B cell (primary cell): ENCODE results near the gene LRRC7. TPM values are rescaled to one million over a fixed set of nuclear protein-coding genes. Genes with fewer than 3 reads are reported as not detected.

Experiments used
- ATAC-seq: fragments of 200-7000 bp; cut with Tn5 transposase; one replicate; pipeline ENCODE4 v1.10.0; 2021; ENCODE audit warnings: low read depth, mild to moderate bottlenecking, moderate number of reproducible peaks, moderate library complexity
- CTCF ChIA-PET: fragments of 350-600 bp; sonication (Branson Sonifier 250); formaldehyde crosslinking; loops from one replicate; lab custom pipeline; 2021; ENCODE audit warnings: antibody characterized with exemption, inconsistent platforms; lab: Charles Lee
- POLR2A ChIA-PET: fragments of 350-600 bp; sonication (Branson Sonifier 250); formaldehyde crosslinking; loops from one replicate; lab custom pipeline; 2021; ENCODE audit warnings: antibody characterized with exemption; lab: Charles Lee
- DNase-seq: peaks from one replicate; pipeline ENCODE4 v3.0.0; 2013
- H2AFZ ChIP-seq: 2 replicates; pipeline ENCODE4 v1.6.1; 2012; ENCODE audit warnings: mild to moderate bottlenecking, low read depth, low read length; ENCODE audit not compliant: insufficient read depth, poor library complexity, severe bottlenecking
- H3K27ac ChIP-seq, 2 donors: 1 replicate in 1 of 2; 2 replicates in 1 of 2; pipeline ENCODE4 v1.5.1; 2012 to 2013; ENCODE audit warnings: low read length in 2 of 2, mild to moderate bottlenecking in 2 of 2, moderate library complexity in 1 of 2
- H3K27me3 ChIP-seq, 4 experiments: fragments of 200-600 bp in 1 of 4; sonication (generic) in 1 of 4; replicated peaks in 1 of 4; 1 replicate in 2 of 4; 2 replicates in 2 of 4; pipeline versions ENCODE4 v1.6.1 to v1.7.0; 2013 to 2016; ENCODE audit warnings: low read length in 3 of 4, mild to moderate bottlenecking in 2 of 4, mixed read lengths in 1 of 4, moderate library complexity in 1 of 4; ENCODE audit not compliant: insufficient read depth in 4 of 4, control insufficient read depth in 3 of 4; ENCODE audit errors: control extremely low read depth in 1 of 4
- H3K36me3 ChIP-seq, 2 experiments: replicated peaks in 1 of 2; 1 replicate in 1 of 2; 2 replicates in 1 of 2; pipeline versions ENCODE4 v1.6.1 to v1.7.1; 2013; ENCODE audit warnings: low read length in 1 of 2; ENCODE audit not compliant: insufficient read depth in 2 of 2, control insufficient read depth in 1 of 2; ENCODE audit errors: control extremely low read depth in 1 of 2, extremely low read depth in 1 of 2
- H3K4me1 ChIP-seq, 2 donors: fragments of 200-600 bp in 1 of 2; sonication (generic) in 1 of 2; 1 replicate in 1 of 2; 2 replicates in 1 of 2; pipeline versions ENCODE4 v1.5.1 to v1.6.1; 2013 to 2017; ENCODE audit warnings: low read length in 2 of 2; ENCODE audit not compliant: control insufficient read depth in 2 of 2, insufficient read depth in 2 of 2
- H3K4me2 ChIP-seq: replicated peaks from 2 replicates; pipeline ENCODE3; 2012; ENCODE audit warnings: mild to moderate bottlenecking, low read depth, low read length; ENCODE audit not compliant: poor library complexity, severe bottlenecking
- H3K4me3 ChIP-seq, 5 experiments: fragments of 200-600 bp in 1 of 5; sonication (generic) in 1 of 5; 1 replicate in 3 of 5; 2 replicates in 2 of 5; pipeline versions ENCODE4 v1.5.1 to v1.7.0; 2011 to 2016; ENCODE audit warnings: low read length in 4 of 5, mild to moderate bottlenecking in 4 of 5, low read depth in 2 of 5, control low read depth in 1 of 5, moderate library complexity in 1 of 5; ENCODE audit not compliant: insufficient read depth in 1 of 5; ENCODE audit errors: control extremely low read depth in 1 of 5, extremely low read depth in 1 of 5
- H3K79me2 ChIP-seq: fragments of 200-600 bp; sonication (generic); one replicate; pipeline ENCODE4 v1.6.0; 2016; ENCODE audit warnings: low read length; ENCODE audit not compliant: control insufficient read depth, insufficient read depth
- H3K9ac ChIP-seq: fragments of 200-600 bp; sonication (generic); 2 replicates; pipeline ENCODE4 v1.6.1; 2017; ENCODE audit warnings: mild to moderate bottlenecking, low read length, moderate library complexity
- H3K9me3 ChIP-seq, 3 donors: one replicate each; pipeline versions ENCODE4 v1.6.1 to v1.7.1; 2013; ENCODE audit warnings: low read length in 2 of 3; ENCODE audit not compliant: control insufficient read depth in 2 of 3, insufficient read depth in 1 of 3; ENCODE audit errors: control extremely low read depth in 1 of 3
- H4K20me1 ChIP-seq: 2 replicates; pipeline ENCODE4 v1.6.0; 2012; ENCODE audit warnings: mild to moderate bottlenecking, low read length; ENCODE audit not compliant: insufficient read depth, control insufficient read depth, poor library complexity, severe bottlenecking
- H3K27ac Mint-ChIP-seq: one replicate; pipeline ENCODE4 v1.8.0; 2021; ENCODE audit warnings: mixed read lengths
- H3K27me3 Mint-ChIP-seq: one replicate; pipeline ENCODE4 v1.8.0; 2021; ENCODE audit warnings: mixed read lengths
- H3K4me1 Mint-ChIP-seq: one replicate; pipeline ENCODE4 v1.8.0; 2021; ENCODE audit warnings: mixed read lengths
- H3K4me3 Mint-ChIP-seq: one replicate; pipeline ENCODE4 v1.8.0; 2021; ENCODE audit warnings: mixed read lengths
- H3K9me3 Mint-ChIP-seq: one replicate; pipeline ENCODE4 v1.8.0; 2022; ENCODE audit warnings: mixed read lengths; ENCODE audit not compliant: insufficient read depth
- CTCF ChIP-seq: fragments of 200-600 bp; IDR thresholded peaks from one replicate; pipeline ENCODE4 v1.8.0; 2022; ENCODE audit warnings: antibody characterized with exemption, mild to moderate bottlenecking
- EZH2 ChIP-seq: IDR thresholded peaks from 2 replicates; pipeline ENCODE4 v1.6.1; 2012; ENCODE audit warnings: borderline replicate concordance, low read depth, mild to moderate bottlenecking, moderate library complexity, low read length; ENCODE audit not compliant: insufficient read depth, poor library complexity, severe bottlenecking
- WGBS: methylation state at CpG from one replicate; pipeline ENCODE4 v1.1.5; 2013; ENCODE audit warnings: missing lambda C conversion rate; ENCODE audit not compliant: insufficient coverage; 5-methylcytosine and 5-hydroxymethylcytosine counted together
- intact Hi-C: fragments of 100-400 bp; cut with micrococcal nuclease; formaldehyde crosslinking; loops from one replicate; pipeline ENCODE4 v1.10.0; 2022
- polyA plus RNA-seq: library from polyadenylated mRNA; depleted of rRNA; stranded (reverse); fragments of >200 nt; gene quantifications from 2 replicates; pipeline ENCODE4 v1.2.3, GENCODE V29; 2012
- total RNA-seq, 2 donors: library from RNA; stranded (reverse); fragments of 120-200 nt in 1 of 2; gene quantifications; 1 replicate in 1 of 2; 2 replicates in 1 of 2; pipeline versions ENCODE4 v1.2.3 to v1.2.4, GENCODE V29; 2013 to 2022

The LRRC7 gene
- total and polyA plus RNA-seq, 2 donors (not counting 1 experiment from before 2014, with no cell fraction given), result not detected

GRCh38 chr1:69834336-69834735, 266.6 kb downstream of the LRRC7 start:
- Mint-ChIP-seq H3K9me3 (no peaks in the 10 kb centered on the region), H3K4me3 (no peak overlapping the region), H3K27ac (no peak overlapping the region), H3K4me1 (no peaks in the 10 kb centered on the region), H3K27me3 (no peaks in the 10 kb centered on the region)
- Histone ChIP-seq H3K27ac (no peak overlapping the region), H3K4me2 (no peak overlapping the region), H3K9me3 (peaks cover 0 to 4% (median 0%) of the 10 kb centered on the region in 3 donors), H3K4me1 (no peaks in the 10 kb centered on the region), H3K4me3 (no peak overlapping the region), H2AFZ (no peak overlapping the region), H4K20me1 (no peaks in the 10 kb centered on the region), H3K36me3 (no peaks in the 10 kb centered on the region), H3K9ac (no peak overlapping the region), H3K79me2 (no peaks in the 10 kb centered on the region), H3K27me3 (no peaks in the 10 kb centered on the region)
- intact Hi-C loops, result no loop called here
- ATAC-seq, result no peak
- DNase-seq, result no peak
- WGBS, result no CpG with 5 or more reads among the region's 2 CpGs
- CTCF ChIA-PET, result no interaction called here
- TF ChIP-seq CTCF (no peak), EZH2 (no peak)
- POLR2A ChIA-PET, result no interaction called here

GRCh38 chr1:69835955-69836354, 268.2 kb downstream of the LRRC7 start:
- no peak overlapping the region for H3K27ac ChIP-seq
- no peak overlapping the region for H3K27ac Mint-ChIP-seq
- H3K9me3 Mint-ChIP-seq, result no peaks in the 10 kb centered on the region
- no peaks in the 10 kb centered on the region for H3K36me3 ChIP-seq
- H3K4me1 ChIP-seq, result no peaks in the 10 kb centered on the region
- peaks cover 0 to 4% (median 0%) of the 10 kb centered on the region in 3 donors for H3K9me3 ChIP-seq
- 67% methylated on average over 1 of the region's 2 CpGs for WGBS
- H3K27me3 Mint-ChIP-seq, result no peaks in the 10 kb centered on the region
- H3K4me3 Mint-ChIP-seq, result no peak overlapping the region
- ChIA-PET CTCF (no interaction called here), POLR2A (no interaction called here)
- no peaks in the 10 kb centered on the region for H3K4me1 Mint-ChIP-seq
- ATAC-seq, result no peak
- H3K9ac ChIP-seq, result no peak overlapping the region
- H3K79me2 ChIP-seq, result no peaks in the 10 kb centered on the region
- no peaks in the 10 kb centered on the region for H4K20me1 ChIP-seq
- H3K4me3 ChIP-seq, result no peak overlapping the region
- intact Hi-C loops, result no loop called here
- no peak overlapping the region for H3K4me2 ChIP-seq
- TF ChIP-seq EZH2, result no peak
- no peak for TF ChIP-seq CTCF
- H2AFZ ChIP-seq, result no peak overlapping the region
- no peak for DNase-seq
- no peaks in the 10 kb centered on the region for H3K27me3 ChIP-seq
